ENCODE measurements around the gene SPINDOC. TPM values are rescaled to one million over a fixed set of nuclear protein-coding genes. Genes with fewer than 3 reads are reported as not detected.

SPINDOC gene
- total RNA-seq, 1 donor from 2014 or later: 20.8 TPM

GRCh38 chr11:63840356-63841060, 27.3 kb downstream of the SPINDOC start:
- peak overlapping the region; percentile 89 for H3K27ac Mint-ChIP-seq

GRCh38 chr11:63841554-63841953, 28.3 kb downstream of the SPINDOC start:
- intact Hi-C loops (cut with micrococcal nuclease): no loop called here
- Mint-ChIP-seq H3K9me3 (no peaks in the 10 kb centered on the region), H3K36me3 (ENCODE audit: low read depth) (peaks cover 54% of the 10 kb centered on the region), H3K4me3 (peak overlapping the region; percentile 95), H3K27ac (peak overlapping the region; percentile 46), H3K4me1 (peaks cover 79% of the 10 kb centered on the region), H3K27me3 (no peaks in the 10 kb centered on the region)
- no peak for DNase-seq
- TF ChIP-seq, protein P1, sequence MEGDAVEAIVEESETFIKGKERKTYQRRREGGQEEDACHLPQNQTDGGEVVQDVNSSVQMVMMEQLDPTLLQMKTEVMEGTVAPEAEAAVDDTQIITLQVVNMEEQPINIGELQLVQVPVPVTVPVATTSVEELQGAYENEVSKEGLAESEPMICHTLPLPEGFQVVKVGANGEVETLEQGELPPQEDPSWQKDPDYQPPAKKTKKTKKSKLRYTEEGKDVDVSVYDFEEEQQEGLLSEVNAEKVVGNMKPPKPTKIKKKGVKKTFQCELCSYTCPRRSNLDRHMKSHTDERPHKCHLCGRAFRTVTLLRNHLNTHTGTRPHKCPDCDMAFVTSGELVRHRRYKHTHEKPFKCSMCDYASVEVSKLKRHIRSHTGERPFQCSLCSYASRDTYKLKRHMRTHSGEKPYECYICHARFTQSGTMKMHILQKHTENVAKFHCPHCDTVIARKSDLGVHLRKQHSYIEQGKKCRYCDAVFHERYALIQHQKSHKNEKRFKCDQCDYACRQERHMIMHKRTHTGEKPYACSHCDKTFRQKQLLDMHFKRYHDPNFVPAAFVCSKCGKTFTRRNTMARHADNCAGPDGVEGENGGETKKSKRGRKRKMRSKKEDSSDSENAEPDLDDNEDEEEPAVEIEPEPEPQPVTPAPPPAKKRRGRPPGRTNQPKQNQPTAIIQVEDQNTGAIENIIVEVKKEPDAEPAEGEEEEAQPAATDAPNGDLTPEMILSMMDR (IDR thresholded peaks at IDR 0.05): no peak
- ATAC-seq (ENCODE audit: low read depth): no peak
- POLR2A ChIA-PET: no interaction called here
- CTCF ChIA-PET: no interaction called here

More at GRCh38 chr11:63840356-63841060, 27.3 kb downstream of the SPINDOC start:
- CTCF ChIA-PET: interaction anchor here (1.2 to 5.6 kb wide), 2 partner anchors 73 to 105 kb away, joined by 3 to 130 read pairs; no protein-coding TSS in a partner anchor
- peaks cover 78% of the 10 kb centered on the region for H3K4me1 Mint-ChIP-seq
- ATAC-seq (ENCODE audit: low read depth): no peak
- H3K9me3 Mint-ChIP-seq: no peaks in the 10 kb centered on the region
- no peaks in the 10 kb centered on the region for H3K27me3 Mint-ChIP-seq
- POLR2A ChIA-PET: interaction anchor here (1.4 to 2.1 kb wide), 2 partner anchors 145 to 345 kb away, joined by 3 to 7 read pairs; partner anchors contain the start of genes OTUB1 and STIP1
- peaks cover 50% of the 10 kb centered on the region for H3K36me3 Mint-ChIP-seq (ENCODE audit: low read depth)
- intact Hi-C loops (cut with micrococcal nuclease): no loop called here
- TF ChIP-seq, protein P1 (IDR thresholded peaks at IDR 0.05): no peak
- peak overlapping the region; percentile 95 for H3K4me3 Mint-ChIP-seq
- no peak for DNase-seq

DNA sequence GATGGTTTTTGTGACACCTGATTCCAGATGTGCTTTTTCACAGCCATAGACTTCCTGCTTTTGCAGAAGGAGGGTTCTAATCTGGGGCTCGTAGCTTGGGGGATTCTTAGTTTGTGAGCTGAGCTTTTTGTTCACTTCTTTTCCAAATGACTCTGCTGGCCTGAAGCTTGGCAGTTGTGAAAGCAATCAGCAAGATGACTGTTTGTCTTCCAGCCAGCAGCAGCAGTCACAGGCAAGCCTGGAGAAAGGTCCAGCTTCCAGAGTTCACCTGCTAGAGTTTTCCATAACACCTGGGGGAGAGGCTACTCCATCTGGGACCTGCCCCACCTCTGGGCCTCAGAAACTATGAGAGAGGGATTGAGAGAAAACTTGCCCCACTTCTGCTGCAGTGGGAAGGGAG, 29.8 kb downstream of the SPINDOC start:
- DNase-seq (no peak), ATAC-seq (ENCODE audit: low read depth) (no peak)
- Mint-ChIP-seq H3K9me3 (no peaks in the 10 kb centered on the region), H3K36me3 (ENCODE audit: low read depth) (peaks cover 63% of the 10 kb centered on the region), H3K4me1 (peaks cover 76% of the 10 kb centered on the region), H3K27ac (no peak overlapping the region), H3K4me3 (no peak overlapping the region), H3K27me3 (no peaks in the 10 kb centered on the region)
- intact Hi-C loops (cut with micrococcal nuclease): no loop called here
- TF ChIP-seq, protein P1 (IDR thresholded peaks at IDR 0.05): no peak
- ChIA-PET POLR2A (no interaction called here), CTCF (no interaction called here)

- CTCF ChIA-PET: interaction anchor here (0.6 to 1.0 kb wide), 2 partner anchors 38 to 62 kb away, joined by 3 read pairs; no protein-coding TSS in a partner anchor
- Mint-ChIP-seq H3K4me1 (peaks cover 78% of the 10 kb centered on the region), H3K9me3 (no peaks in the 10 kb centered on the region)
Observed at GRCh38 chr11:63844836-63845235, 31.6 kb downstream of the SPINDOC start.

GRCh38 chr11:63845303-63845702, 32.0 kb downstream of the SPINDOC start:
- ChIA-PET POLR2A (no interaction called here), CTCF (interaction anchor here (0.6 kb wide), 1 partner anchor 62 kb away, joined by 3 read pairs; no protein-coding TSS in a partner anchor)
- Mint-ChIP-seq H3K4me3 (no peak overlapping the region), H3K4me1 (peaks cover 76% of the 10 kb centered on the region), H3K27me3 (no peaks in the 10 kb centered on the region), H3K36me3 (ENCODE audit: low read depth) (peaks cover 65% of the 10 kb centered on the region), H3K27ac (no peak overlapping the region), H3K9me3 (no peaks in the 10 kb centered on the region)
- intact Hi-C loops (cut with micrococcal nuclease): no loop called here
- DNase-seq (no peak), ATAC-seq (ENCODE audit: low read depth) (no peak)
- TF ChIP-seq, protein P1 (IDR thresholded peaks at IDR 0.05): no peak

More at GRCh38 chr11:63844836-63845235, 31.6 kb downstream of the SPINDOC start:
- Mint-ChIP-seq H3K27ac (no peak overlapping the region), H3K4me3 (no peak overlapping the region), H3K27me3 (no peaks in the 10 kb centered on the region), H3K36me3 (ENCODE audit: low read depth) (peaks cover 67% of the 10 kb centered on the region)
- TF ChIP-seq, protein P1 (IDR thresholded peaks at IDR 0.05): no peak
- DNase-seq (no peak), ATAC-seq (ENCODE audit: low read depth) (no peak)
- intact Hi-C loops (cut with micrococcal nuclease): no loop called here
- POLR2A ChIA-PET: interaction anchor here (0.6 kb wide), 1 partner anchor 43 kb away, joined by 3 read pairs; no protein-coding TSS in a partner anchor
